ACHN (cell line): Measurements from ENCODE around the gene ATF3.
"Not testable (repeated sequence)": the region's sequence is repeated elsewhere in the genome, so short reads cannot be mapped to it uniquely, and the experiment has no call there.

Experiments
- DNase-seq: peaks from one replicate; pipeline ENCODE4 v3.0.0-alpha.2; 2015
- in situ Hi-C: cut with HindIII; loops from 2 replicates; pipeline ENCODE4 v1.10.0; 2017; ENCODE audit warnings: low sequenced_read_pairs, low pct_ligation_motif_present, low pct_unique_long_range_greater_than_20kb

The ATF3 gene

DNA sequence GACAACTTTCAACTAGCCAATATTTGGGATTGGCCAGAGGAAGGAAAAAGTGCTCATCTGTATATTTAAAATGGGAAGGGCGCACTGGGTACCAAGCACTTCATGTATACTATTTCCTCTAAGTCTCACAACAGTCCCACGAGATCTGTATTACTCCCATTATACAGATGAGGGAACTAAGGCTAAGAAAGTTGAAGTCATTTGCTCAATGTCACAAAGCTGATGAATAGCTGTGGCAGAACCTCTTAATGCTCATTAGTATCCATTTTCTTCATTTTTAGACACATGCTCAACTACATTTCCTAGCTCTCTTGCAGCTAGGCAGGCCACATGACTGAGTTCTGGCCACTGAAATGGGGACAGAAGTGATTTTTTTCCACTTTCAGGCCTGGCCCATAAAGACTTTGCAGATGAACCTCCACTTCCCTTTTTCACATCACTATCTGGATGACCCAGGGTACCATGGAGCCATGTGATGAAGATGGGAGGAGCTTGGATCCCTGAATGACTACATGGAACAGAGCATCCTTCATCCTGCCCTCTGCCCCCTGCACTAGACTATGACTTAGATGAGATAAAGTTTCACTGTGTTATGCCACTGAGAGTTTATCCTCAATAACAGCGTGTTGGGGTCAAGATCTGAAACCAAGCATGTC, 31.8 kb downstream of the ATF3 start:
- in situ Hi-C loops: no loop called here
- DNase-seq: no peak

DNA sequence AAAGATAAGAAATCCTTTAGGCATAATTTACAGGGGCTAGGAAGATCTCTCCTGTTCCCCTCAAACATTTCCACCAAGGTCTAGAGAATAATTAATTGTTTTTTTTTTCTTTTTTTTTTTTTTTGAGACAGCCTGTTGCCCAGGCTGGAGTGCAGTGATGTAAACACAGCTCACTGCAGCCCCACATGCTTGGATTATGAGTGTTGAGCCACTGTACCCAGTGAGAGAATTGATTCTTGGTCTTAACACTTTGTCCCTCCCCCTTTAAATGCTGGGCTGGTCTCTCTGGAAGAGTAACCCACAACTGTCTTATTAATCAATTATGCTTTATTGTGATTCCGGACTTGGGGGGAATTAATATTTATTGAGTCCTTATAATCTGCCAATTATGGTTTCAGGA, 33.4 kb downstream of the ATF3 start:
- DNase-seq: no peak
- in situ Hi-C loops: no loop called here

DNA sequence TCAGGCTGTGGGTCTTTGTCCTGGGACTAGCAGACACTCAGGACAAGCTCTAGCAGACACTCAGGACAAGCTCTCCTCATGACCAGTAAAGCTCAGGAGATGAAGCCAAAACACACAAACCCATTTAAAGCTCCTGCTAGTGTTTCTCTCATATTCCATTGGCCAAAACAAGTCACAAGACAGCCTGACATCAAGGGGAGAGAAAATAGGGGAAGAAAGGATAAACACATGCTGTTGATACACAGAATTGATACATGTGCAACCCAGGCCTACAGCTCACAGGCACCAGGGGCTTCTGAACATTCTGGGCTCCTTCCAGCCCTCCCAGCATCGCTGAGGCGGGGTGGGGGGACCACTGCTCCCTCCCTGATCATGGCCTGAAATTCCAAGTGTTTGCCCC, 35.3 kb downstream of the ATF3 start:
- in situ Hi-C loops: no loop called here
- DNase-seq: no peak

DNA sequence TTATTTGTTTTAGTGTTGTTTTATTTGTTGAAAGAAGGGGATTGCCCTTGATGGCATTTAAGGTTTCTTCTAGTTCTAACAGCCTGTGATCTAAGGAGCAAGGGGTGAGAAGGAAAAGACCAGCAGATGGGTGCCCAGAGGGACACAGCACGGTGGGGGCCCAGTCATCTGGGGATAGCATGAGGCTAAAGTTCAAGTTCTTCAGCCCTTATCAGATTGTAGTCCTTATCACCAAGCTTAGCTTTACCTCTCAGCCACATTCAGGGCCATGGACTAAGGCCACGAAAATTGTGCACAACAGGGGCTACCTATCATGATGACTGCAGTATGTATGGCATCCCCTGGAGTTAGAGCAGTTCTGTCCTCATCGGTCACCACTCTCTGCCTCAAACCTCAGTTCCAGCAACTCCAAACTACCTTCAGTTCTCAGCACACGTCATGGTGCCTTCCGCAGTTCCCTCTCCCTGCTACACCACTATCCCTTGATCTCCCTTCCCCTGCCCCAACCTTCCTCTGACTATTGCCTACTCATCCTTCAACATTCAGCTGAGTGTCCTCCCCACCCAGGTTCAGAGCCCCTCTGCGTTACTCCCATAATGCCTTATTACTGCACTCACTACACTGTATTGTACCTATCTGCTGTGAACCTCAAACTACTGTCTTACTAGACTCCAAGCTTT, 36.4 kb downstream of the ATF3 start:
- in situ Hi-C loops: no loop called here
- no peak for DNase-seq

DNA sequence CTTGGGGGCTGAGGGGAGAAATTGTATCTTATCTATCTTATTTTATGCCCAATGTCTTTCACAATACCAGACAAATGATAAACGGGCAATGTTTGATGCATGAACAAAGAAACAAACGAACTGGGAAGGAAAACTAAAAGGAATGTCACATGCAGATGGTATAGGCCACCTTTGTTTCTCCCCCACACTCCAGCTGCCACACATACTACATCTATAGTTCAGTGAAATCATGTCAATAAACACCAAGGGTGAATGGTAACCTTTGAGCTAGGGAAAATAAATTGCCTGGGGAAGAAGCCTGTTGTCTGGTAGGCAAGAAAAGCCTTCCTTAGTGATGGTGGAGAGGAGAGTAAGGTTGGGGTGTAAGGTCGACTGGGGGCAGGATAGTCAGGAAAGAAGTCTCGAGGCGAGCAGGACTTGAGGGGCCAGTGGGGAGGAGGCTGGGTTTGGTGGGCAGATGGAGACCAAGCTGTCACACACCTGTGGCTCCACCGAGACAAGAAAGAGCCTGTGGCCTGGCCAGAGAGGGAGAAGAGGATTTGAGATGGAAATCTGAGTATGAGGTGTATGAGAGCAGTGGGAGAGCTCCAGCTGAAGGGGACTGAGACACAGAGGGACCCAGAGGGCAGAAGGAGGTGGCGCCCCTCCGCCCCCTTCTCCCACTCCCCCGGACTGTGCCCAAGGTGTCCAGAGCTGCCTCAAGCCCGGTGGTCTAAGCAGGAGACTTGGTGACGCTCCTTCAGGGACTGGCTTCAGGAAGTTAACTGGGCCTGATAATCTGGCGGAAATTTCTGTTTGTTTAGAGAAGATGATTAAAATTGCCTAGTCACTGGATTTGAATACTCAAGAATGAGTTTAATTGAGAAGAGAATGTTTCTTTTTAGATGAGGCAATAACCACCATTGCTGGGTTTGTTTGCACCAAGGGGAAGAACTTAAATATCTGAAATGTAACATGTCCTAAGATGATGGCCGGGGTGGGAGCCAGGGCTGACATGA, 37.3 kb downstream of the ATF3 start:
- in situ Hi-C loops: no loop called here
- DNase-seq: no peak

DNA sequence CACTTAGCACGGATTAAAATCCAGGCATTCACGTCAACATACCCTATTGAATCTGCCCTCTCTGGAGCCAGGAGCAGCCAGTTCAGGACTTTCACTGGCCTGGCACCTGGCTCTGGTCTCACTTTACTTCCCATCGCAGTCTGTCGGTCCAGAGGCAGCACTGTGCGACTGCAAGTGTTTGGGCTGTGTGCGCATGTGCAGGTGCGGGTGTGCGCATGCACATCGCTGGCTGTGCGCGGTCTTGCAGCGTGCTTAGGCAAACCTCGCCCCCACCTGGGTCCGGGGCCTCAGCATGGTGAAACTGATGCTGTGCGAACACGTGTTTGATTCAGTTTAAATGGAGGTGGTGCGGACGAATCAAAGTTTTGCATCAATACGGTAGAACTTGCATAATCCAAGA, 38.0 kb downstream of the ATF3 start:
- DNase-seq: no peak
- in situ Hi-C loops: no loop called here

DNA sequence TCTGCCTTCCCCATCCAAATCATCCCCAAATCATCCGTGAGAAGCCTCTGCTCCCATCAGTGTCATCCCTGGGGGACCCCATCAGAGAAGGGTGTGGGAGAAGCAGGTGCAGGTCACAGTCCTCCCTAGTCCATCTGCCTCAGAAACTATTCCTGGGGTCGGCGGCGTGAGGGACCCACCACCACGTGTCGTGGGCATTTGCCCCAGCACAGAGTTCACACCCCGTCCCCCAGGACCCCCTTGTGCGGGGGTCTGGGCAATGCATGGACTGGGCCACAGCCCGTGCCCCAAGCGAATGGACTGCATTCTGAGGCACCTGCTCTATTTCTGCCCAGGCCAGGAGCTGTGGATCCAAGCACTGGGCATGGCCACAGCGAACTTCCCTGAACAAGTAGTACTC, 38.4 kb downstream of the ATF3 start:
- DNase-seq: no peak
- in situ Hi-C loops: no loop called here

DNA sequence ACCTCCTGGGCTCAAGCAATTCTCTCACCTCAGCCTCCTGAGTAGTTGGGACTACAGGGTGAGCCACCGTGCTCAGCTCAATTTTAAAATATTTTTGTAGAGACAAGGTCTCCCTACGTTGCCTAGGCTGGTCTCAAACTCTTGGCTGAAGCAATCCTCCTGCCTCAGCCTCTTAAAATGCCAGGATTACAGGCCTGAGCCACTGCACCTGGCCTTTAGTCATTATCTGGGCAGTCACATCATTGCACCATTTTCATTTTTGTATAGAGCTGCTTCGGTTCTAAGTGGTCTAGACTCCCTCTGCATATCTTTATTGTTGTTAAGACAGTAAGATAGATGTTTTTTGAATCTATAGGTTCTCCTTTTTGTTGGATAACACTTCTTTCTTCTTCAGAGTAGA, 39.9 kb downstream of the ATF3 start:
- in situ Hi-C loops: no loop called here
- no peak for DNase-seq

DNA sequence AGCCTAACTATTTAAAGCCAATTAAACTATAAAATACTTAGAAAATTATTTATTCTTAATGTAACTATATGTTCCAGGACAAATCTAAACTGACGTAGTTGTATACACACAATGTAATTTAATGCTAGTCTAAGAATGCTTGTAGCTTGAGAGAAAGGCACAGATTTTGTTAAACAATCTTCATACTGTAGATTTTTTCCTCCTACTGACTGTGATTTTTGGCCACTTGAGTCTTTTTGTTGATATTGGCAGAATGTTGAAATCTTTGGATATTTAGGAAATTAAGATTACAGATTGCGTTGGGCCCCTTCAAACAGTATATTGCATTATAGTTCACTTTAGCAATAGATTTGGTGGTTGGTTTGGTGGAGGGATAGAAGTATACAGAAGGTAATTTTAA, 40.5 kb downstream of the ATF3 start:
- no peak for DNase-seq
- in situ Hi-C loops: no loop called here

DNA sequence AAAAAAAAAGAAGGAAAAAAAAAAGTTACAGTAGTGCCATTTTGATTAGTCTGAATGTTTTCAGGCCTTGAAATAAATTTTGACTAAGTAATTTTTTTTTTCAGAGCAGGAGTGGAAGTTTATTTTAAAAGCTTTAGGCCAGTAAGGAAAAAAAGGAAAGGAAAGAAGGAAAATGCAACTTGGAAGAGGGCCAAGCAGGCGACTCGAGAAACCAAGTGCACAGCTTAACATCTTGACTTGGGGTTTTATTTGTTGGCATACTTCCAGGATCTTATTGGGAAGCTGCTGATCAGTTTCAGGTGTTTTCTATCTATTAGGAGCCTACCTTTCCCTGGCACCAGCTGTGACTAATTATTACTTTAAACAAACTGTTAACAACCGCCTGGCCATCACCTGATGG, 41.7 kb downstream of the ATF3 start:
- in situ Hi-C loops: no loop called here

DNA sequence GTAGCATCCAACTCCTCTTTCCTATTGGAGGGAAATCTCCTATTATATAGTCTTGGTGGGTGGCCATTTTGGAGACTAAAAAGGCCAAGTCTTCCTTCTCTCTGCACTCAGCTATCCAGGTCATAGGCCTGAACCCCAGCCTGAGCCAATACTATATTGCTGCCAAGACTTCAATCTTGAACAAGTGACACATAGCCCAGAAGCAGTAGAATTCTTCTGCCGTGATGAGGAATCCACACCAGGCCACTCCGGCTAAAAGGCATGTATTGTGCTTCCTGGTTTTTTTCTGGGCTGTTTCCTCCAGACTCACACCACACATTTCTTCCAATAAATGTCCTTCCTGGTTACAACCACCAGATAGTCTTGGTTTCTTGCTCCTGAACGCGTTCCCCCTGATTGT, 43.0 kb downstream of the ATF3 start:
- DNase-seq: no peak
- in situ Hi-C loops: no loop called here

More for the DNA sequence above, 41.7 kb downstream of the ATF3 start:
- DNase-seq: no peak

DNA sequence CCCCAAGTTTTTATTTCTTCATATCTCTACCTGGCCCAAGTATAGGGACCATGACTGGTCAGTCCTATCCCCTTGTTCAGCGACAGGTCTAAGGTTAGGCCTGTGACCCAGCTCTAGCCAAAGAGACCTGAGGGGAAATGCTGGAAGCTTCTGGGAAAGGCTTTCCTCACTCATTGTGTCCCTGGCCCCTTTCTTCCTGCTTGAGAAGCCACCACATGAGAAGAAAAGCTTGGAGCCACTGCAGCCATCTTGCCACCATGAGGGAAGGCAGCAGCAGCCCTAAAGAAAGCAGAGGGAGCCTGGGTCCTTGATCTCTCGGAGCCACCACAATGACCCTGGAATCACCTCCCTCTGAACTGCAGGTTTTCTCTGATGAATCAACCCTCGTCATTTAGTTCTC, 43.4 kb downstream of the ATF3 start:
- no peak for DNase-seq
- in situ Hi-C loops: no loop called here

DNA sequence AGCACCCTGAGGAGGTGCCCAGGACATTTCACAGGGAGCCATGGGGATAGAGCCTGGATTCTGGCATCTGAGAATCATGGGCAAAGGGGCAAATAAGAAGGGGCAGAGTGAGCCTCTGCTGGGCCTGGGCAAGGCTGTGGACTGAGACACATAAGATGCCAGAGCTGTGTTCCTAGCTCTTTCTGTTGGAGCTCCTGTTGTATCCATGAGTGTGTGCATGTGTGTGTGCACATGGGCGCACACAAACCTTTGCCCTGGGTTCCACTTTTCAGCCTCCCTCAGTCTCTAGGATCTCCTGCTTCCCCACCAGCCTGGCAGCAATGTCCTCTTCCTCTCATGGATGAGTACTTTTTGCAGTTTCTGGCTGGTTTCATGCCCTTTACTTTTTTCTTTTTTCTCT, 44.0 kb downstream of the ATF3 start:
- in situ Hi-C loops: no loop called here
- no peak for DNase-seq

DNA sequence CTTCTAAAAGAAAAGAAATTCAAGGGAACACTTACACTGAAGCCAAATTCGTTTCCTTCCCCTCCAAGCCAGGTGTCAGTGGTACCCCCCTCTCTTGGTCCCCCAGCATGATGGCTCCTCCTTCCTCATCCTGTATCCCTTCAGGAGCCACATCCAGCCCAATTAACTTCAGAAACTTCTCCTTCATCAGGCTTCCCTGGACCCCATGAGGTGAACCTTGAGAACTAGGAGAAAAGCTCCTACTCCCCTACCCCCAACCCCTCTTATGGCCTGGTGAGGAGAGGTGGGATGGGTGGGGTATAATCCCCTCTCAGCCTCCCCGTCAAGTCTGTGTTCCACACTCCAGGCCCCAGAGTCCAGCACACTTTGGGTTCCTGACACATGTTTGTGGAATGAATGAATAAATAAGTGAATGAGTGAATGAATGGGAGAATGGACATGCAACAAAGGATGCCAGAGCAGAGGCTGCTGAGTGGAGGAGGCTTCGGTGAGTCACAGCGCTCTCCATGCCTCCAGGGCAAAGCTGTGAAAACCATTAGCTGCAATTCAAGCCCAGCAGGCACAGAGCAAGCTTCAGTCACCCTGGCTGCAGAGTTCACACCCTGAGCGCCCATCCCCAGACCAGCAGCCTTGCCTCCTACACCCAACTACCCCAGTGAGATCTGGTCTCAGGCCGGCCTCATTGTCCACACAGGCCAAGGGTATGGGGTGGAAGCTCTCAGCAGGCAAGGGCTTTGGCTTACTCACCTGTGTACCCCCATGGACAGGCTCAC, 47.3 kb downstream of the ATF3 start:
- DNase-seq: no peak
- in situ Hi-C loops: no loop called here

DNA sequence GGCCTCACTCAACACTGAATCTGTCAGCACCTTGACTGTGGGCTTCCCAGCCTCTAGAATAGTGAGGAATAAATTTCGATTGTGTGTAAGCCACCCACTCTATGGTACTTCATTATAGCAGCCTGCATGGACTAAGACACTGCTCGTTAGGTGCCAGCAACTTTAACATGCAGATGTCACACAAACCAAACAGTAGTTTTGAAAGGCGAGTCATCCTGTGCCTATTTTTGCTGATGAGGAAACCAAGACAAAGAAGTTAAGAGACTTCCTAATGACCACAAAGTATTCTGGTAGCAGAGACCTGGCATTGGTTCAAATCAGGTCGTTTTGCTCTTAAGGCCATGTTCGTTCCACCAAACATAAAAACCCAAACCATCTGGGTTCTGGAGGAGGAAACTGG, 48.2 kb downstream of the ATF3 start:
- in situ Hi-C loops: no loop called here
- DNase-seq: no peak

DNA sequence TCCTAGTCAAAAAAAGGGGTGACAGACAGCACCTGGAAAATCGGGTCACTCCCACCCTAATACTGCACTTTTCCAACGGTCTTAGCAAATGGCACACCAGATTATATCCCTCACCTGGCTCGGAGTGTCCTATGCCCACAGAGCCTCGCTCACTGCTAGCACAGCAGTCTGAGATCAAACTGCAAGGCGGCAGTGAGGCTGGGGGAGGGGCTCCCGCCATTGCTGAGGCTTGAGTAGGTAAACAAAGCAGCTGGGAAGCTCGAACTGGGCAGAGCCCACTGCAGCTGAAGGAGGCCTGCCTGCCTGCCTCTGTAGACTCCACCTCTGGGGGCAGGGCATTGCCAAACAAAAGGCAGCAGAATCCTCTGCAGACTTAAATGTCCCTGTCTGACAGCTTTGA, 49.7 kb downstream of the ATF3 start:
- DNase-seq, in situ Hi-C loops: not testable (repeated sequence)

DNA sequence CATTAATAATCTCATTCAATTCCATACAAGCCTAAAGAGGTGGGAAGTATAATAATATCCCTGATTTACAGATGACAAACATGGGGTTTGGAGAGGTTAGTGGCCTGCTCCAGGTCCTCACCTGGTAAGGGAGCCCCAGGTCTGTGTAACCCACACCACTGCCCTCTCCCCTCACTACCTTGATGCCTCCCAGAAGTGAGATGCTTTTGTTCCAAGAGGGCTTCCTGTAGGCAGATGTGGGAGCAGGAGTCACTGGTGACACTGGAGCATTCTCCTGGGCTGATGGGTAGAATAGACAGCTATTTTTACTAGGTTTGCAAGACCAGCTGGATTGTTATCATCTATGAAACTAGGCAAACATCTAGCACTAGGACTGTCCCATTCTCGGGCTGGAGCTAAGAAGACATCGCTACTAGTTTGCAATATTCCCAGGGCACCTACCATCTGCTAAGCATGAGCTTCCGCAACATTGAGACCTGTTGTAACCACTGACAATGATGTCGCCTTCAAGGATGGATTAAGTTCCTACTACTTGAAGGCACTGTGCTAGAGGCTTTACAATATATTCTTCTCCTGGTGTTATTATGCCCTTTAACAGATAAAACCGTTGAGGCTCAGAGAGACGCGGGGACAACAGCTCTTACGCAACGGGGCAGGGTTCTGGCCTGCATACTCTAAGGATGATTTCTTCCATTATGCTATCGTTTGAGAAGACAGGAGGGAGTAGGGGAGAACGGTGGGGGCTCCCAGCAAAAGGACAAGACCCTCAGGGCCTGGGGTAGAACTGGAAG, 56.0 kb downstream of the ATF3 start:
- DNase-seq: no peak
- in situ Hi-C loops: no loop called here
